ENCODE measurements around the gene THADA. TPM values are rescaled to one million over a fixed set of nuclear protein-coding genes. Genes with fewer than 3 reads are reported as not detected.

Gene THADA
- total RNA-seq, 1 donor from 2014 or later, result 59.3 TPM

- no peak for DNase-seq (ENCODE audit: low spot score)
Measured at GRCh38 chr2:43276266-43276941, 319.4 kb downstream of the THADA start.

- no peak for DNase-seq (ENCODE audit: low spot score)
Measured at GRCh38 chr2:43274721-43275120, 321.1 kb downstream of the THADA start.

- no peak for DNase-seq (ENCODE audit: low spot score)
Measured at GRCh38 chr2:43274055-43274454, 321.8 kb downstream of the THADA start.

GRCh38 chr2:43273529-43273928 is 322.3 kb downstream of the THADA start:
- DNase-seq (ENCODE audit: low spot score), result no peak

- DNase-seq (ENCODE audit: low spot score), result no peak
Measured at GRCh38 chr2:43270930-43271615, 324.8 kb downstream of the THADA start.

GRCh38 chr2:43270461-43270860 is 325.4 kb downstream of the THADA start:
- no peak for DNase-seq (ENCODE audit: low spot score)

- DNase-seq (ENCODE audit: low spot score), result peak; percentile 75
Measured at GRCh38 chr2:43269706-43270105, 326.1 kb downstream of the THADA start.

- peak; percentile 78 for DNase-seq (ENCODE audit: low spot score)
Measured at GRCh38 chr2:43269074-43269572, 326.7 kb downstream of the THADA start.

- DNase-seq (ENCODE audit: low spot score), result no peak
Measured at GRCh38 chr2:43268066-43268953, 327.5 kb downstream of the THADA start.

- no peak for DNase-seq (ENCODE audit: low spot score)
Measured at GRCh38 chr2:43267381-43267780, 328.5 kb downstream of the THADA start.

- DNase-seq (ENCODE audit: low spot score), result peak; percentile 67
Measured at GRCh38 chr2:43266711-43267111, 329.1 kb downstream of the THADA start.

- no peak for DNase-seq (ENCODE audit: low spot score)
Measured at GRCh38 chr2:43265421-43265820, 330.4 kb downstream of the THADA start.

GRCh38 chr2:43265001-43265400 is 330.8 kb downstream of the THADA start:
- DNase-seq (ENCODE audit: low spot score), result no peak

- no peak for DNase-seq (ENCODE audit: low spot score)
Measured at GRCh38 chr2:43262951-43263350, 332.9 kb downstream of the THADA start.

GRCh38 chr2:43262239-43262638 is 333.6 kb downstream of the THADA start:
- DNase-seq (ENCODE audit: low spot score), result no peak

- no peak for DNase-seq (ENCODE audit: low spot score)
Measured at GRCh38 chr2:43259512-43259911, 336.3 kb downstream of the THADA start.

GRCh38 chr2:43258547-43259156 is 337.2 kb downstream of the THADA start:
- no peak for DNase-seq (ENCODE audit: low spot score)

GRCh38 chr2:43255296-43255910 is 340.4 kb downstream of the THADA start:
- DNase-seq (ENCODE audit: low spot score), result no peak

- DNase-seq (ENCODE audit: low spot score), result no peak
Measured at GRCh38 chr2:43254331-43254730, 341.5 kb downstream of the THADA start.

- DNase-seq (ENCODE audit: low spot score), result no peak
Measured at GRCh38 chr2:43251171-43251731, 344.6 kb downstream of the THADA start.

- no peak for DNase-seq (ENCODE audit: low spot score)
Measured at GRCh38 chr2:43250015-43250414, 345.8 kb downstream of the THADA start.
